COLO668 (cell line): Measurements from ENCODE around the gene PAM.
"Not testable (repeated sequence)": the region's sequence is repeated elsewhere in the genome, so short reads cannot be mapped to it uniquely, and the experiment has no call there.

Source experiments
- DNase-seq: peaks from one replicate; lab custom pipeline; 2025; ENCODE audit not compliant: unreplicated experiment; lab: John Stamatoyannopoulos, UW

PAM gene

GRCh38 chr5:102750151-102750834, 4.8 kb upstream of the PAM start:
- DNase-seq, result no peak

- not testable (repeated sequence) for DNase-seq
Observed at GRCh38 chr5:102751903-102752376, 3.2 kb upstream of the PAM start.

DNA sequence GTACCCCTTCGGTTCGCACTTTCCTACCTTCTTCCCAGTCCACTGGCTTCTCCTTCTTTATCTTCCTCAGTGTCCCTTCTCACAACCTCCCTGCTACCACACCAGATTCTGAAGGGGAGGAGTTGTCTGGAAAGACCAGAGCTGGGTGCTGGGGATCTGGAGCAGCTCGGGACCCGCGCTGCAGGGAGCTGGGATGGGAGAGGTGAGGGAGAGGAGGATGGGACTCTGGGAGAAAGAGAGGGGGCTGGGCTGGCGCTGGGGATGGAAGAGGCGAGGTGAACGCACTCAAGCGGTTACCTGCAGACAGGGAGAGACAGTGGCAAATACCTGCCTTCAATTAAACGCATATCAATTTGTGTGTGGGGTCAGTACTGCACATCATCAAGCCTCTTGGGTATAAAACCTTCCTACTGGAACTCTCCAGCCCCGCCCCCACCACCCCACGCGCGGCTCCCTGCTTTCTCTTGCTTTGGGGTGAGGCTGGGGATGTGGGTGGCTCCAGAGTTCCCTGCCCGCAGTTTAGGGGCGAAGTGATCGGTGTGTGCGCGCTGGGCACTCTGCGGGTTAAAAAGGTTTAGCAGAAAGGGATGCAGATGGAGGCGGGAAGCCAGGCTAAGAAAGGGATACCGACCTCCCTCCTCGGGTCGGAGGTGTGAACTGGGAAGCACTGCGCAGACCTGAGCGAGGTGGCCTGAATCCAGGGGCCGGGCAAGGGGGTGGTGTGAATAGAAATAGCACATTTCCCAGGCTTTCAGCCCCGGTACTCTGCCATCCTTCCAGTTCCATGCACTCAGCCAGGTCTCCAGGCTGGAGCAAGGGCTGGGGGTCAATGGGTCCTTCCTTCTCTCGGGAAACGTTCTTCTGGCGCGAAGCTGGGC, 977 bp upstream of the PAM start:
- DNase-seq, result no peak

- DNase-seq, result peak; percentile 63
Observed at GRCh38 chr5:102755686-102756371, 724 bp downstream of the PAM start.

- DNase-seq, result no peak
Observed at GRCh38 chr5:102758576-102758975, 3.5 kb downstream of the PAM start.

DNA sequence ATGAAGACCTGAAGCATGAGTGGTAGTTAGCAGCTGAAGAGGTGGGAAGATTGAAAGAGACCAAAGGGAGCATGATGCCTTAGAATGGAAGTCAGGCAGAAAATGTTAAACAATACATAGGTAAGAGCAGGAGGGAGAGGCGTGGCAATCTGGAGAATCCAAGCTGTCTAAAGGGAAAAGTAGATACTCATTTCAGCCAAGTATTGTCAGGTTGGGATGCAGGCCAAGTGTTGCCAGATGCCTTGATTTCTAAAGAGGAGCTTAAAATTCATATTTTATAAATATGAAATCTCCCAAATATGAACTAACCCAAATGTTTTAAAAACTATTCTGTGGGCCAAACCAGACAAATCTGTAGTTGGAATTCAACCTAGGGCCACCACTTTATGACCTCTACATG, 4.2 kb downstream of the PAM start:
- no peak for DNase-seq

DNA sequence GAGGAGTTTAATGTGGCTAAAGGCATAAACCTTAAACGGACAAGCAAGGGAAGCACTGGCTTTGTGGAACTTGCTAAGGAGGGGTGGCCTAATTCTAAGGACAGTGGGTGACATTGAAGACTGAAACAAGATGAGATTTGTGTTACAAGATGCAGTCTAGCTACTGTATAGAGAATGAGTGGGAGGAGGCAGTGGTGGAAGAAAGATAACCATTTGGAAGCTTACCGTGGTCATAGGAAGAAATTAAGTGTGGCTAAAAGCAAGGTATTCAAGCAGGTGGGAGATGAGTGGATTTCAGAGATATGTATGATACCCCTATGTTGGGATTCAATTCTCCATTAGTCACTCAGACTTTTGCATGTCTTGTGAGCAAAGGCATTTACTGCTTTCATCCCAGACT, 4.6 kb downstream of the PAM start:
- DNase-seq, result no peak

GRCh38 chr5:102760815-102761214, 5.7 kb downstream of the PAM start:
- no peak for DNase-seq

DNA sequence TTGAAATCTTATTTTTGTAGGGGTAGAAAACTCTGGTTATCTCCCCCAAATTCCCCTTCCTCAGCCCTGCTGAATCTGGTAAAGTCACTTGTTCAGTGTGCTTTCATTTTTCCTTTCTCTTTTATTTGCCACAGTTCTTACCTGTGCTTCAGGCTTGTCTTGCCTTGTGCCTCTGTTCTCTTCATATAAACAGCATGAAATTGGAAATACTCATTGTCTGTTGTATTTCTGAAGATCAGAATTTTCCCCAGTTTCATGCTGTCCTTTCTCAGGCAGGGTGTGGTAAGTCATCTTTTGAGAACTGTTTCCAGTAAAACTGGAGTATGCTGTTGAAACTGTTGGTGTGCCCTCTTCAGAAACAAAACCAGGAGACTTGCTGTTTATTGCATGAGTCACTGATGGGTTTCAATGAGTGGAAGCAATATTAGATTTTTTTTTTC, 7.0 kb downstream of the PAM start:
- DNase-seq, result no peak

DNA sequence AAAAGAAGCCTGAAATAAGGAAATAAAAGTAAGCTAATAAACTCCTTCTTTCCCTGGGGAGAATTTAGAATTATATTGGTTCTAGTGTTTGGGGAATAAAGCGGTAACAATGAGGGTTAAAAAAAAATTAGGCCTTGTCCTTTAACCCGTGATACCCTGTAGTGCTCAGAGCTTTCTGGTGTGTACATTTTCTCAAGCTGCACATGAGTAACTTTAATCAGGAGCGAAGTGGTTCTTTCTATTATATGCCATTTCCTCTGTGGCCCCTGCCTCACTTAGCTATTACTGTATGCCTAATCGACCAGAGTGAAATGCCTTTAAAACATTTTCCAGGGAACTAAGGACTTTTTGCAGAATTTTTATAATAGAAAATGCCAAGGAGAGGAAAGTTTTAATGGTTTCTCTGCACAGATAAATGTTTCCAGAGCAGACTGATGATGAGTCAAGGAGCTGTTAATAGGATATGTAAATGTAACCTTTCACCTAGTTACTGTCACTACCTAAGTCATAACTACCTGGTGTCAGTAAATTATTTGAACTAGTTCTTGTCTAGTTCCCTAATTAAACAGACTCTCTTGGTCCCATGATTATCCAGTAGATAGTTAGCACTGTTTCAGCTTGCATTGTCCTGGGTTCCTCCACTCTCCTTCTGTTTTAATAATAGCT, 7.6 kb downstream of the PAM start:
- DNase-seq, result no peak

GRCh38 chr5:102763734-102764133, 8.6 kb downstream of the PAM start:
- DNase-seq, result no peak

GRCh38 chr5:102764381-102765004, 9.4 kb downstream of the PAM start:
- no peak for DNase-seq

GRCh38 chr5:102765350-102765749, 10.2 kb downstream of the PAM start:
- DNase-seq, result no peak

- no peak for DNase-seq
Observed at GRCh38 chr5:102766295-102767090, 11.4 kb downstream of the PAM start.

DNA sequence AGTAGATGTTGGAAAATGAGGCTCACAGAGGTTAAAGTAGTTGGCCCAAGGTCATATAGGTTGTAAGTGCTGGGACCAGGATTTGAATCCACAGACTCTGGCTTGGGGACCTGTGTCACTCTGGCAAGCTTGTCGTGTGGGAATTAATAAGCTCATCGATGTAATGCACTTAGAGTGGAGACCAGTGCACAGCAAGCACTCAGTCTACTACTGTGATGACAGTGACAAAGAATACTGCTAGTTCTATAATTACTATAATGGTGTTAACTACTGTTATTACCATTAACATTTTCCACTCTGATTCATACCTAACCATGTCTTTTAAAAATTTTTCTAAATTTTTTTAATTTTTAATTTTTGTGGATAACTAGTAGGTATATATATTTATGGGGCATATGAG, 12.8 kb downstream of the PAM start:
- DNase-seq, result no peak

GRCh38 chr5:102770803-102771202, 15.7 kb downstream of the PAM start:
- DNase-seq, result no peak

- DNase-seq, result no peak
Observed at GRCh38 chr5:102771435-102771834, 16.3 kb downstream of the PAM start.

GRCh38 chr5:102772273-102772672, 17.2 kb downstream of the PAM start:
- DNase-seq, result no peak

DNA sequence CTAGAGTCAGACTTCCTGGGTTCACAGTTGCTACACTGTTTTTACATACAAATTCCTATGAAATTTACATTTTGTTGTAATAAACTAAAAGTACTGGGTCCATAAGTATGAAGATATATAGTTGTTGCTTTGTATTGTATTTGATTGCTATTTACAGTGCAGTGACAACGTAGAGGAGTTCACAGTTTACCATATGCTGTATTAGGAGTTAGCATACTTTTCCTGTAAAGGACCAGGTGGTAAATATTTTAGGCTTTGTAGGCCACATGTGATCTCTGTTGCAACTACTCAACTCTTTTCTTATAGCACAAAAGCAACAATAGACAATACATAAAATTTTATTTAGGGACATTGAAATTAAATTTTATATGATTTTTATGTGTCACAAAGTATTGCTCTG, 18.0 kb downstream of the PAM start:
- DNase-seq, result no peak

DNA sequence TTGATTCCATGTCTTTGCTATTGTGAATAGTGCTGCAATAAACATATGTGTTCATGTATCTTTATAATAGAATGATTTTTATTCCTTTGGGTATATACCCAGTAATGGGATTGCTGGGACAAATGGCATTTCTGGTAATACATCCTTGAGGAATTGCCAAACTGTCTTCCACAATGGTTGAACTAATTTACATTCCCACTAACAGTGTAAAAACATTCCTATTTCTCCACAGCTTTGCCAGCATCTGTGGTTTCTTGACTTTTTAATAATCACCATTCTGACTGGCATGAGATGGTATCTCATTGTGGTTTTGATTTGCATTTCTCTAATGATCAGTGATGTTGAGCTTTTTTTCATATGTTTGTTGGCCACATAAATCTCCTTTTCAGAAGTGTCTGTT, 20.7 kb downstream of the PAM start:
- DNase-seq, result not testable (repeated sequence)
